HL-60 (cell line): ENCODE data around the gene IGFBP7.

Source experiments
- DNase-seq, 2 experiments: peaks; one replicate each; pipeline ENCODE4 v3.0.0-alpha.2; 2010 to 2020; ENCODE audit warnings: low read depth in 1 of 2, low spot score in 1 of 2
- H3K27ac ChIP-seq: fragments of 250-450 bp; sonication (Bioruptor Pico); replicated peaks from 2 replicates; pipeline ENCODE4 v1.5.1; 2020; ENCODE audit warnings: mild to moderate bottlenecking, moderate library complexity
- H3K27me3 ChIP-seq: fragments of 250-450 bp; sonication (Bioruptor Pico); 2 replicates; pipeline ENCODE4 v1.5.1; 2021; ENCODE audit warnings: mild to moderate bottlenecking, moderate library complexity; ENCODE audit not compliant: insufficient read depth, poor library complexity, severe bottlenecking
- H3K4me3 ChIP-seq: replicated peaks from 2 replicates; pipeline ENCODE4 v1.5.1; 2011; ENCODE audit warnings: mild to moderate bottlenecking, control low read depth, low read length; ENCODE audit not compliant: insufficient read depth
- CTCF ChIP-seq: IDR thresholded peaks from one replicate; pipeline ENCODE4 v1.5.1; 2011; ENCODE audit warnings: low read length, control low read depth, inconsistent platforms; ENCODE audit not compliant: insufficient read depth
- GABPA ChIP-seq: IDR thresholded peaks from 2 replicates; pipeline ENCODE4 v1.6.1; 2012; ENCODE audit warnings: low read depth
- POLR2AphosphoS5 ChIP-seq: IDR thresholded peaks from 2 replicates; pipeline ENCODE4 v1.6.1; 2012; ENCODE audit warnings: low read depth
- REST ChIP-seq: IDR thresholded peaks from 2 replicates; pipeline ENCODE4 v1.6.1; 2012; ENCODE audit warnings: low read depth; ENCODE audit not compliant: insufficient replicate concordance
- SPI1 ChIP-seq: IDR thresholded peaks from 2 replicates; pipeline ENCODE4 v1.6.1; 2012; ENCODE audit warnings: low read depth, mild to moderate bottlenecking, borderline replicate concordance

The IGFBP7 gene

GRCh38 chr4:57042711-57043169 lies 67.4 kb downstream of the IGFBP7 start:
- no peak for DNase-seq
- no peaks in the 10 kb centered on the region for H3K27me3 ChIP-seq
- H3K27ac ChIP-seq = no peak overlapping the region
- no peak overlapping the region for H3K4me3 ChIP-seq
- TF ChIP-seq REST = no peak
- TF ChIP-seq CTCF = no peak
- TF ChIP-seq POLR2AphosphoS5 = no peak
- TF ChIP-seq SPI1 = no peak
- TF ChIP-seq GABPA = no peak

- TF ChIP-seq GABPA (no peak), REST (no peak), SPI1 (no peak), CTCF (no peak)
- no peak overlapping the region for H3K27ac ChIP-seq
- no peaks in the 10 kb centered on the region for H3K27me3 ChIP-seq
- H3K4me3 ChIP-seq = no peak overlapping the region
- no peak for DNase-seq
Measured at GRCh38 chr4:57041020-57041419, 69.2 kb downstream of the IGFBP7 start.

GRCh38 chr4:57040510-57040909 lies 69.7 kb downstream of the IGFBP7 start:
- Histone ChIP-seq H3K27ac (no peak overlapping the region), H3K4me3 (no peak overlapping the region), H3K27me3 (no peaks in the 10 kb centered on the region)
- DNase-seq = no peak
- TF ChIP-seq REST (no peak), GABPA (no peak)

- no peak overlapping the region for H3K27ac ChIP-seq
Measured at GRCh38 chr4:57039345-57039744, 70.8 kb downstream of the IGFBP7 start.

More at GRCh38 chr4:57039345-57039744, 70.8 kb downstream of the IGFBP7 start:
- TF ChIP-seq CTCF (no peak), POLR2AphosphoS5 (no peak), GABPA (no peak), REST (no peak), SPI1 (no peak)
- no peak overlapping the region for H3K4me3 ChIP-seq
- DNase-seq = no peak
- no peaks in the 10 kb centered on the region for H3K27me3 ChIP-seq
